HG02852 (cell line): ENCODE measurements around the gene SLFNL1.

Source experiments
- ATAC-seq: cut with Tn5 transposase; IDR thresholded peaks from one replicate; pipeline ENCODE4 v1.9.1; 2021; ENCODE audit warnings: mild to moderate bottlenecking, moderate library complexity; ENCODE audit not compliant: unreplicated experiment

SLFNL1 gene

GRCh38 chr1:40987439-40988276, 33.9 kb downstream of the SLFNL1 start:
- ATAC-seq: no peak

- ATAC-seq: no peak
These were observed 34.6 kb downstream of the SLFNL1 start for GRCh38 chr1:40986956-40987355.

DNA sequence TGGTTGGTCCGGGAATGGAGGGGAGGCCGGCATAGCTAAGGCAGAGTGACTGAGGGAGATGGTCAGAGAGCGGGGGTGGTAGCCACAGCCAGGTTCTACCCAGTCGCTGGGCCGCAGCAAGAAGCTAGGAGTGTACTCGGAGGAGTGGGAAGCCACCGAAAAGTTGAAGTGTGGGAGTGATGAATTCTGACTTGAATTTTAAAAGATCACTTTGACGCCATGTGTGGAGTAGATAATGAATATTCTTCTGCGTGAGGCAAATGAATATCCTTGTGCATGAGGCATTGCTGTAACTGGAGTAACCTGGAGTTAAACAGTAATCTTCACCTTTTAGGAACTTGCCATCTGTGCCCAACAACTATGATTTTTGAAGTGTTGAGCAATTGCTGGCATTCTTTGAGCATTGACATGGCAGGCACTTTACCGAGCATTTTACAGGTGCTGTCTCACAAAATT, 35.2 kb downstream of the SLFNL1 start:
- ATAC-seq: no peak

DNA sequence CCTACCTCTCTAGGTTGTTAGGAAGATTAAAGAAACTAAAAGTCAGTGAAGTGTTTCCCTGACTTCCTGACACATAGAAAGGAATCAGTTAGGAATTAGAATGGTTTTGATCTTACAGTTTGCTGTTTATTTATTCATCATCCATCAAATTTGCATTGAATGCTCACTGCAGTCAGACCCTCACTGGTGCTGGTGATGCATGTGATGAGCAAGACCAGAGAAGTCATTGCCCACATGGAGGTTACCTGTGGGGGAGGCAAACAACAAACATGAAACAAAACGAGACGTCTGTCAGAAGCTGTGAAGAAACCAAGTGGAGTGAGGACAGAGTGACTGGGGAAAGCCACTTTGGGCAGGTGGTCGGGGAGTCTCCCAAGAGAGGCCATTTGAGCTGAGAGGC, 35.6 kb downstream of the SLFNL1 start:
- ATAC-seq: no peak

DNA sequence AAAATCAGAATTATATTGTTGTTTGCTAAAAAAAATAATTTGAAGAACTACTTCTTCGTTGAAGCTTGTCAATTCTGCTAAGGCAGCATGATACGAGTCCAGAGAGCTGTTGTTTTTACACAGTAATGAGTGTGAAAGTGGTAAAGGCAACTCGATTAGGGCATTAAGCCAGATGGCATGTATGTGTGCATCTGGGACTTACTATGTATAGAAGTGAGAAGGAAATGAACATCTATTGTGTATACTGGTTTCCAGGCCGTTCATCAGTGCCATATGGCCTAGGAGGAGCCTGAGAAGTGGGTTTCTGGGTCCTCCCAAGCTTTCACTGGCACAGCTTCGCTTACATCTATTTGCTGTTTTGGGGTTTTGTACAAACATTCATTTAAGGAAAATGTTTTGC, 36.4 kb downstream of the SLFNL1 start:
- no peak for ATAC-seq

GRCh38 chr1:40984531-40984930, 37.0 kb downstream of the SLFNL1 start:
- no peak for ATAC-seq

DNA sequence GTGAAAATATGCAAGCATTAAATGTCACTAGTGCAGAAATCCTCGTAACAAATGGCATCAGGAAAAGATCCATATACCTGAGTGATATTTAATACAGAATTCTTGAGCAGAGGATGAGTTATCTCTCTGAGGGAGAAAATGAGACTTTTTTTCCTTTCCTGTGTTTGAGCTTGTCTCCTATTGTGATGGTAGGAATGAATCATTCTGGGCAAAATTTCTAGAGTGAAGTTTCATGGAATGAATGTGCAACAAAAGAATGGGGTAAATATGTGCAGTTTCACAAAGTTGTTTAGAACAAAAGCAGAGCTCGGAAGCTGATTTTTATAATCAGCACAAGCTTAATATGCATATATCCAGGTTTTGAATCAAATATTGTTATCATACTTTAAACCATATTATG, 37.5 kb downstream of the SLFNL1 start:
- no peak for ATAC-seq

GRCh38 chr1:40983286-40983685, 38.2 kb downstream of the SLFNL1 start:
- ATAC-seq: no peak

- no peak for ATAC-seq
These were observed 38.8 kb downstream of the SLFNL1 start for GRCh38 chr1:40982721-40983120.

GRCh38 chr1:40981691-40982448, 39.7 kb downstream of the SLFNL1 start:
- ATAC-seq: no peak

DNA sequence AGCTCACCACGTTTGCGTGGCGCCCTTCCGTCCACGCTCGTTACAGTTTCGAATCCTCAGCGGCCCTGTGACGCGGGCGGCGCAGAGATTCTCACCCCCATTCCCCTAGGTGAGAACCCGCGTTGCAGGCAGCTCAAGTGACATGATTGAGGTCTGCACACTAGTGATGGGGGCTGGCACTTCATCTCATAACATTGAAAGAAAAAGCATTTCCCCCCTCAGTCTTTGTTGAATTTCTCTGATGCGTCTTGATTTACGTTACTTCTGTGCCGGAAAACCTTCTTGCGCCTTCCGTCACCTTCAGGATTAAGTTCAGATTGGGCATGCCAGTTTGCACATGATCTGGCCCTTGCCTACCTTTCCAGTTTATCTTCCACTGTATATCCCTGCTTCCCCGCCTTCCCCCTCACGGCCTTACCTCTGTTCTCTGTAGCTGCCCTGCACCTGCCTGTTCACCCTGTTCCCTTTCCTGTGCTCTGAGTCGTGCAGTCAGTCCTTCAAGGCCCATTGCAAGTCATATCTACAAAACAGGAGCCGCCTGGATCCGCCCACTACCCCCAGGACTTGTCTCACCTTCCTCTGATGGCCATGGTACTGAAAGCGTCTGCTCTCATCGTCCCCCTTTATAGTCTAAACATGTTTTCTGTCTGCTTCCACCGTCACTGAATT, 40.9 kb downstream of the SLFNL1 start:
- ATAC-seq: peak; percentile 6

GRCh38 chr1:40980068-40980452, 41.5 kb downstream of the SLFNL1 start:
- peak; percentile 21 for ATAC-seq

GRCh38 chr1:40979241-40980067, 42.1 kb downstream of the SLFNL1 start, which contains the start of gene CTPS1:
TSS of gene CTPS1 (plus strand) at chr1:40979696. CDS start at chr1:40983291, 3,595 bp downstream.
- ATAC-seq: peak; percentile 85

DNA sequence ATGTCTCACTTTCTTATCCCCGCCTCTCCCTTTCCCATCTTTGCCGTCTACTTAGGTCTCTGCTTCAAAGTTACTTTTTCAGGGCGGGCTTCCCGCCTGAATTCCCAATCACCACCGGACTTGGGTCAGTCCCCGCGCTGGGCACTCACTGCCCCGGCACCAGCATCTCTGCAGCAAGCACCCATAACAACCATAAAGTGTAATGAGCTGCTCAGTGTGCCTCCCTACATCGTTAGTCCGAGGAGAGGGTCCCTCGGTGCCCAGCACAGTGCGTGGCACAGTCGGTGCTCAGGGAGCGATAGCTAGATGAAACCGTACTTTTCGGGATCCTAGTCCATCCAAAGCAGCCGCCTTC, 42.7 kb downstream of the SLFNL1 start:
- ATAC-seq: no peak

DNA sequence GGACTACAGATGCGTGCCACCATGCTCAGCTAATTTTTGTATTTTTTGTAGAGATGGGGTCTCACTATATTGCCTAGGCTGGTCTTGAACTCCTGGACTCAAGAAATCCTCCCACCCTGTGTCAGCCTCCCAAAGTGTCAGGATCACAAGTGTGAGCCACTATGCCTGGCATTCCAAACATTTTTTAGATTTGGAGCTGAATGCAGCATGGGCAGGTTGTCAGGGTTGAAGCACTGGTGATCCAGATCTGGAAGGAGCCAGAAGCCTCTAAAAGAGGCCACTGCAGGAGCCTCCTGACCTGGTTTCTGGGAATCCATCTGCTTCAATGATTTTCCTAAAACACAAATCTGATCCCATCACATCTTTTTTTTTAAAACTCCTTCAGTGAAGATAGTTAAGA, 43.8 kb downstream of the SLFNL1 start:
- no peak for ATAC-seq

DNA sequence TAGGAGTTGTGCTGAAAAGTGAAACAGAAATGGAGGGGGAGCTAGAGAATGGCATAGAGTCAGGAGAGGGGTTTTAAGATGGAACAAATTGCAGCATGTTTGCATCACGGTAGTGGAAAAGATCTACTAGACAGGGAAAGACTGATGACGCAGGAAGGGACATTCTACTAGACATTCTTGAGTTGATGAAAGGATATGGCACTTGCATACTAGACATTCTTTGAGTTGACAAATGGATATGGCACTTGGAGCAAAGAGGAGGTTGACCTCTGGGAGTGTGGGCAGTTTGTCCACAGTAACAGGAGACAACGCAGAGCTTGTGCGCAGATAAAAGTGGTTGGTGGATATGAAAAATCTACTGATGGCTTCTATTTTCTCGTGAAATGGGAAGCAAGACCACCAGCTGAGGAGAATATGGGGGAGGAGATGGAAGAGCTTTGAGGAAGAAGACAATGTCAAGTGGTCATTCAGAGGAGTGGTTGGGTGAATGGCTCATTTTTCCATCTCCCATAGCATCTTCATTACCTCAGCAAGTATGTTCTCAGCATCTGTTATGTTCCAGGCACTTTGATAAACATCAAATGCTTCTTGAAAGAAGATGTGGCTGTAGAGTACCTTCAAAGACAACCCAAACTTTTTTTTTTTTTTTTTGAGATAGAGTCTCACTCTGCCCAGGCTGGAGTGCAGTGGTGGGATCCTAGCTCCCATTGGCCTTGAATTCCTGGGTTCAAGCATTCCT, 44.4 kb downstream of the SLFNL1 start:
- ATAC-seq: no peak

DNA sequence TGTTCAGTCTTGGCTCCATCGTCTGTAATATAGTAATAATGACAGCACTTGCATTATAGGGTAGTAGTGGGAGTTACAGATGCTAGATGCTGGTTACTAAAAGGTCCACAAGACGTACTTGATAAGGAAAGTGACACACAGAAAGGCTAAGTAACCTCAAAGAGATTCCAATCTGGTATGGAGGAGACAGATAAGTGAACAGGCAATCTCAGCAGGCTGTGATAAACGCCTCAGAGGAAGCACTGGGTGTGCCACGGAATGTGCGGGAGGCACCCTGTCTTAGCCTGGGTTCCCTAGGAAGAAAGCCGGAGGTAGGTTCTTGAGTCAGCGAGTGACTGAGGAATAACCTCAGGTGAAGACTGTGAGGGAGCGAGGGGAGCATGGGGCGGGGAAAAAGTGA, 46.6 kb downstream of the SLFNL1 start:
- ATAC-seq: no peak

- no peak for ATAC-seq
These were observed 47.6 kb downstream of the SLFNL1 start for GRCh38 chr1:40973912-40974311.

DNA sequence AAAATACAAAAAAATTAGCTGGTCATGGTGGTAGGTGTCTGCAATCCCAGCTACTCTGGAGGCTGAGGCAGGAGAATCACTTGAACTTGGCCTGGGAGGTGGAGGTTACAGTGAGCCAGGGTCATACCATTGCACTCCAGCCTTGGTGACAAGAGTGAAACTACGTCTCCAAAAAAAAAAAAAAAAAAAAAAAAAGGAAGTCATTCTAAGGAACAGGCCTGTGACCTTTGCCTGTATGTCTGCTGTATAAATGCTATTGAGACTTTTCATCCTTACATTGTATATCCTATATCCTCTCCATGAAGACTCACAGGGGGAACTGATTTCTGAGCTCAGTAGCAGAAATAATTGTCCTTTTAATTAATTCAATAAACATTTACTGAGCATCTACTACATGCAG, 49.6 kb downstream of the SLFNL1 start:
- no peak for ATAC-seq

- no peak for ATAC-seq
These were observed 52.1 kb downstream of the SLFNL1 start for GRCh38 chr1:40969445-40969844.
